Rectal smooth muscle tissue (tissue), 1 donor: ENCODE data around the gene XK.
"Not testable (repeated sequence)": the region's sequence is repeated elsewhere in the genome, so short reads cannot be mapped to it uniquely, and the experiment has no call there.

Experiments used
- H3K27ac ChIP-seq: one replicate; pipeline ENCODE4 v1.7.0; 2013; ENCODE audit warnings: low read depth, low read length, inconsistent platforms
- H3K27me3 ChIP-seq: one replicate; pipeline ENCODE4 v1.7.0; 2013; ENCODE audit warnings: low read length; ENCODE audit not compliant: control insufficient read depth, insufficient read depth
- H3K36me3 ChIP-seq: one replicate; pipeline ENCODE4 v1.7.0; 2013; ENCODE audit warnings: low read length; ENCODE audit not compliant: control insufficient read depth, insufficient read depth
- H3K4me1 ChIP-seq: one replicate; pipeline ENCODE4 v1.7.0; 2013; ENCODE audit warnings: low read length; ENCODE audit not compliant: control insufficient read depth, insufficient read depth
- H3K4me3 ChIP-seq: one replicate; pipeline ENCODE4 v1.7.0; 2013; ENCODE audit warnings: low read length
- H3K9ac ChIP-seq: one replicate; pipeline ENCODE4 v1.7.0; 2013; ENCODE audit warnings: low read length

Gene XK, protein sequence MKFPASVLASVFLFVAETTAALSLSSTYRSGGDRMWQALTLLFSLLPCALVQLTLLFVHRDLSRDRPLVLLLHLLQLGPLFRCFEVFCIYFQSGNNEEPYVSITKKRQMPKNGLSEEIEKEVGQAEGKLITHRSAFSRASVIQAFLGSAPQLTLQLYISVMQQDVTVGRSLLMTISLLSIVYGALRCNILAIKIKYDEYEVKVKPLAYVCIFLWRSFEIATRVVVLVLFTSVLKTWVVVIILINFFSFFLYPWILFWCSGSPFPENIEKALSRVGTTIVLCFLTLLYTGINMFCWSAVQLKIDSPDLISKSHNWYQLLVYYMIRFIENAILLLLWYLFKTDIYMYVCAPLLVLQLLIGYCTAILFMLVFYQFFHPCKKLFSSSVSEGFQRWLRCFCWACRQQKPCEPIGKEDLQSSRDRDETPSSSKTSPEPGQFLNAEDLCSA

DNA sequence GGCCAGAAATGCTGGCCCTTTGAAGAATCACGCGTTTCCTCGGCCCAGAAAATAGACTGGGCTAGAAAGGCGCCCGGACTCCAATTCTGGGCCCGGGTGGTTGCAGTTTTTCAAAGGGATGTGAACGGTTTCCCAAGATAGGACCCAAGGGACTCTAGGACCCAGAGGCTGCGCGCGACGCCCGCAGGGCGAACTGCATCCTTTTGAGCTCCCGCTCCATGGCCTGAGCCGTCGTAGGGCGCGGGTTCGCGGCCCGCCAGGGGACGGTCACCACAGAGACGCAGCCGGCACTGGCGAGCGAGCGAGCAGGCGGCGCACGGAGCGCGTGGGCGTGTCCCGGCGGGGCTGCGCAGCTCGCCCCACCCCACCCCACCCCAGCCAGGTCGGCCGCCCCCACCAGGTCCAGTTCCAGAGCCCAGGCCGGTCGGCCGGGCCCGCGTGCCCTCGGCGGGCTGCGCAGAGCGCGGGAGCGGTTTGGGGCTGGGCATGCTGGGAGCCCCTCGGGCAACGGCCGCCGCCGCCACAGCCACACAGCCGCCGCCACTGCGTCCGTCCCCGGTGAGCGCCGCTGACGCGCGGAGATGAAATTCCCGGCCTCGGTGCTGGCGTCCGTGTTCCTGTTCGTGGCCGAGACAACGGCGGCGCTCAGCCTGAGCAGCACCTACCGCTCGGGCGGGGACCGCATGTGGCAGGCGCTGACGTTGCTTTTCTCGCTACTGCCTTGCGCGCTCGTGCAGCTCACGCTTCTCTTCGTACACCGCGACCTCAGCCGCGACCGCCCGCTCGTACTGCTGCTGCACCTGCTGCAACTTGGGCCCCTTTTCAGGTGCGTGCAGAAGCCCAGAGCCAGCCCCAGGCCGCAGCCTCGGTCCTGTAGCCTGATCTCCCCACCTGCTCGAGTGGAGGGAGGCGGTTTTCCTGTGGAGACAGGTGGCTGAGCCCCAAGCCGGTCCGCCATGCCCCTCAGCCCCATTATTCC lies at the start of gene XK:
TSS of gene XK (plus strand) at position 411 of the 979 bp plus-strand sequence. CDS start at position 582, 171 bp downstream.
- Histone ChIP-seq H3K4me3 (peak within 1 kb of the TSS; percentile 54), H3K36me3 (no peaks in the 10 kb centered on the region), H3K4me1 (no peaks in the 10 kb centered on the region), H3K9ac (peak within 1 kb of the TSS; percentile 72), H3K27ac (peak within 1 kb of the TSS; percentile 90), H3K27me3 (no peaks in the 10 kb centered on the region)

DNA sequence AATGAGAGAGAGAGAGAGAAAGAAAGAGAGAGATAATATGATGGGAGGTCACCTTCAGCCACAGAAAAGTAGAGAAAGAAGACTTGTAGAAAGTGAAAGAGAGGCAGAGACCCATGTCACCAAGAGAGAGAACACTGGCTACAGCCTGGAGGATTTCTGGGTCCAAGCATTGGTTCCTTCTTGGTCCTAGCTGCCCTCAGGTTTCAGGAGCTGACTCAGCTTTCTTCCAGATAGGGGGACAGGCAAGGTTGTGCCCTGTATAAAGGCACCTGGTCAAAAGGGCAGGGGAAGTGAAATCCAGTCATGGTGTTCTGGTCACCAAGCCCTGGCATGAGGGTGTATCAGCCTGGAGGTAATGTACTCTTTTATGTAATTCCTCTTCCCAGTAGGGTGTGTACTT lies 47.5 kb upstream of the XK start:
- no peak overlapping the region for H3K27ac ChIP-seq
- no peak overlapping the region for H3K4me3 ChIP-seq
- H3K27me3 ChIP-seq: no peaks in the 10 kb centered on the region
- H3K9ac ChIP-seq: no peak overlapping the region
- H3K4me1 ChIP-seq: no peaks in the 10 kb centered on the region
- no peaks in the 10 kb centered on the region for H3K36me3 ChIP-seq

DNA sequence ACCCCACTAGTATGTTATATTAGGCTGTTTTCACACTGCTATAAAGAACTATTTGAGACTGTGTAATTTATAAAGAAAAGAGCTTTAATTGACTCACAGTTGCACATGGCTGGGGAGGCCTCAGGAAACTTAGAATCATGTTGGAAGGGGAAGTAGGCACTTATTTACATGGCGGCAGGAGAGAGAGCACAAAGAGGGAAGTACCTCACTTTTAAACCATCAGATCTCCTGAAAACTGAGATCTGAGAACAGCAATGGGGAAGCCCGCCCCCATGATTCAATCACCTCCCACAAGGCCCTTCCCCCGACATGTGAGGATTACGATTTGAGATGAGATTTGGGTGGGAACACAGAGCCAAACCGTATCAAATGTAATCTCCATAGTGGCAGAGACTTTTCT lies 45.4 kb upstream of the XK start:
- Histone ChIP-seq H3K4me3 (no peak overlapping the region), H3K9ac (no peak overlapping the region), H3K4me1 (no peaks in the 10 kb centered on the region), H3K27ac (no peak overlapping the region), H3K27me3 (no peaks in the 10 kb centered on the region), H3K36me3 (no peaks in the 10 kb centered on the region)

DNA sequence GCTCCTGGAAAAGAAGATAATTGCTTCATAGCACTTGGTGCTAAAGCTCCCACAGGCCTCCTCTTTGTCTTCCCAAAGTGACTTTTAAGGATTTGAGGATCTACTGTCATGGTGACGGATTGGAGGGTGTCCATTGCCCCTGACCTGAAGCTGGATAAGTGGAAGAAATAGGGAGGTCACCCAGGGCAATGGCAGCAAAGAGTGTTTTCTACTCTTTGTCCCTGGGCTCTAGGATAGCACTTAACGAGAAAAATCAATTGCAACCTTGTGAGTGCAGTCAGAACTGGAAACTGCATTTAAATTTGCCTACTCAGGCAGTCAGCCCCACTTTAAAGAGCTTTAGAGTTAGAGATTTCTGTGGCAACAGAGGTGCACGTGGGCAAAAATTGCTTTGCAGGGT lies 43.7 kb upstream of the XK start:
- H3K4me1 ChIP-seq: no peaks in the 10 kb centered on the region
- no peak overlapping the region for H3K9ac ChIP-seq
- no peaks in the 10 kb centered on the region for H3K36me3 ChIP-seq
- H3K27ac ChIP-seq: no peak overlapping the region
- H3K27me3 ChIP-seq: no peaks in the 10 kb centered on the region
- no peak overlapping the region for H3K4me3 ChIP-seq

DNA sequence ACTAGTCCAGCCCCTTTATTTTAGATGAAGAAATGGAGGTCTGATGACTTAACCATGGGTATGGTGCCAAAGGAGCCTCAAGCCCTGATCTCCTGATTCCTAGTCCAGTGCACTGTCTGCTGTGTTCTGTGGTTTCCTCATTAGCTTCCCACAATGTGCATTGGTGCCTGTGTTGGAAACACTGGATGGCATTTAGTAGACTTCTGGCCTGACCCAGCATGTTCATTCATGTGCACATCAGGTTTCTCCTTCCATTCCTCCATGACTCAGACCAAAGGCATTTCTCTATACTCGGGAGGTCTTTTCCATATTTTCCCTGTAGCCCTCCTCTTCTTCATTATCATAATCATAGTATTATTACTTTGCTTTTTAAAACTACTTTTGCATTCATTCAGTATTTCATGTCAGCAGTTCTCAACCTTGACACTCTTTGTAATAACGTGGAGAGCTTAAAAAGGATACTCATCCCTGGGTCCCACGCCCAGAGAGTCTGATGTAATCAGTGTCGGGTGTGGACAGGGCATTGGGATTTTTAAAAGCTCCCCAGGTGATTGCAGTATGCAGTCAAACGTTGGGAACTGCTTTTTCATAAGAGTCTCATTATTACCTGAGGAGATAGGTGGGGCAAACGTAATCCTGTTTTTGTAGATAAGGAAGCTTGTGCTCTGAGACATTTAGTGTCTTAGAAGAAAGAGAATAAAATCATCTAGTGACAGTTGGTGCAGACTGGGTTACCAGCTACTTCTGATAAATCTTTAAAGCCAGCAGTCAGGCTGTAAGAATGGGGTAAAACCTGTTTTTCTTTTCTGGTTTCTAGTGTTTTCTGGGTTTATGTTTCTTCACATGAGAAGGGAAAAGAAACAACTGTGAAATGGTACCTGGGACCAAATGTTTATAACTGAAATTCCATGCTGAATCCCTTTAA lies 40.9 kb upstream of the XK start:
- H3K36me3 ChIP-seq: no peaks in the 10 kb centered on the region
- no peaks in the 10 kb centered on the region for H3K4me1 ChIP-seq
- no peaks in the 10 kb centered on the region for H3K27me3 ChIP-seq
- no peak overlapping the region for H3K9ac ChIP-seq
- H3K27ac ChIP-seq: no peak overlapping the region
- H3K4me3 ChIP-seq: no peak overlapping the region

DNA sequence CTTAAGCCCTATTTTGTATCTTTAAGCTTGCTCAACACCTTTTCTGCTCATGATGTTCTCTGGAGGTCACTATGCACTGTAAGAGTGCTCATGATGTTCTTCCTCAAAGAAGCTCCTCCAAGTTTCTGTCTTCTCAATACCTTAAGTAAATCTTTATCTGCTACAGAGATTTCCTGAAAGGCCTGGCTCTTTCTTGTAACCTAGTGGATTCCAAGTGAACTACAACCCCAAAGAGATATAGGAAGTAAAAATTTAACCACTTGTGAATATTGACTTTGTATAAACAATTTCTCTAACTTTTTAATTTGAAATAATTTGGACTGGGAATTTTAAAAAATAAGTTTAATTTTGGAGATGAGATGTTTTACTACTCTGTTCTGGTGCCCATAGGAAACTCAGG lies 39.3 kb upstream of the XK start:
- Histone ChIP-seq H3K36me3 (no peaks in the 10 kb centered on the region), H3K27ac (no peak overlapping the region), H3K9ac (no peak overlapping the region), H3K27me3 (no peaks in the 10 kb centered on the region), H3K4me1 (no peaks in the 10 kb centered on the region), H3K4me3 (no peak overlapping the region)

DNA sequence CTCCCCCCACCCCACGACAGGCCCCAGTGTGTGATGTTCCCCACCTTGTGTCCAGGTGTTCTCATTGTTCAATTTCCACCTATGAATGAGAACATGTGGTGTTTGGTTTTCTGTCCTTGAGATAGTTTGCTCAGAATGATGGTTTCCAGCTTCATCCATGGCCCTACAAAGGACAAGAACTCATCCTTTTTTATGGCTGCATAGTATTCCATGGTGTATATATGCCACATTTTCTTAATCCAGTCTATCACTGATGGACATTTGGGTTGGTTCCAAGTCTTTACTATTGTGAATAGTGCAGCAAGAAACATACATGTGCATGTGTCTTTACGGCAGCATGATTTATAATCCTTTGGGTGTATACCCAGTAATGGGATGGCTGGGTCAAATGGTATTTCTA lies 34.7 kb upstream of the XK start:
- not testable (repeated sequence) for H3K4me3 ChIP-seq, H3K9ac ChIP-seq, H3K36me3 ChIP-seq, H3K27ac ChIP-seq, H3K27me3 ChIP-seq, H3K4me1 ChIP-seq

DNA sequence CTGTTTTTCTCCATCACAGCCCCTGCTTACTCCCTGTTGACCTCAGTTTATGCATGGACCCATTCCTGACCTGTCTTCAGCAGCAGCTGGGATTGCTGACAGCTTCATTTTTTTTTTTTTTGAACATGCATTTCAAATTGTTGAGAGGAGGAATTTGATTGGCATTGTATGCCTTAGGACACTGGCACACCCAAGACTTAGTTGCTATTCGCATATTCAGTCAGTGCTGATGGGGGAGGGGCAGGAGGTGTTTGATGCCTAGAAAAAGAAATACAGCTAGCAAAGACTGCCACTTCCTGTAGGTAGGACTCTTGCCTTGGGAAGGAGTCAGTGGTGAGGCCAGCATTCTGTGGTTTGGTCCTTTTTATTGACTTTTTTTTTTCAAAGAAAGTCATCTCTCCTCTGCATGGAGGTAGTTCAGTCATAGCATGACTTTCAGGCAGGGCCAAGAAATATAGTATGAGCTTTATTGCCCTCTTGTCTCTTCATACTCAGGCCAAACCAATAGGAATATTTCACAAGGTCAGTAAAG lies 33.6 kb upstream of the XK start:
- Histone ChIP-seq H3K9ac (no peak overlapping the region), H3K27me3 (peaks cover 2% of the 10 kb centered on the region), H3K4me3 (no peak overlapping the region), H3K27ac (no peak overlapping the region), H3K4me1 (no peaks in the 10 kb centered on the region), H3K36me3 (no peaks in the 10 kb centered on the region)

DNA sequence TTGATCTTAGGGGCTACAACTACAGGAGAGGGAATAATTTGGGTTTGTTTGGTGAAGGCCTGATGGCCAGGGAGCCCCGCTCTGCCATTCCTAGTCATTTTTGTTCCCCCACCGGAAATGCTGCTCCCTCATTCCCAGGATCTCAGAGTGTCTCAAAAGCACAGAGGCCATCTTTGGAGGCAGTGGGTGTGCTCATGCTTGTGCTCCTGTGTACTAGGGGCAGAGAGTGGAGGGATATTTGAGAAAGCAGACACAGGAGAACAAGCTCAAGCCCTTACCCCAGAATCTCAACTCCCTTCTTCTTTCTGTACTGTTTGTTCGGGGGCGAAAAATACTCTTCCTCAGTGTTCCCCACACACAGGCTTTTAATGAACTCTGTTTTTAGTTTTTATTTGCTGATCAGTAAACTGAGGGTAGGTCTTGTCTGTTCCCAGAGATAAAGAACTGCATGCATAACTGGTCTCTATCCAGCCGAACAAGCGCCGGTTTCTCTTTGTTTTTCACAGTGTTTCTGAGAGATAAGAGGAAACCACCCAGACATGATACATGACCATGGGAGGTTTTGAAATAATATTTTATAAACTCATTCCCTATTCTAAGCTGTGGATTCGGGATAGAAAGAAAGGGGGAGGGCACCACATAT lies 32.9 kb upstream of the XK start:
- H3K27ac ChIP-seq: no peak overlapping the region
- H3K27me3 ChIP-seq: peaks cover 2% of the 10 kb centered on the region
- H3K4me1 ChIP-seq: no peaks in the 10 kb centered on the region
- H3K4me3 ChIP-seq: no peak overlapping the region
- no peak overlapping the region for H3K9ac ChIP-seq
- no peaks in the 10 kb centered on the region for H3K36me3 ChIP-seq

DNA sequence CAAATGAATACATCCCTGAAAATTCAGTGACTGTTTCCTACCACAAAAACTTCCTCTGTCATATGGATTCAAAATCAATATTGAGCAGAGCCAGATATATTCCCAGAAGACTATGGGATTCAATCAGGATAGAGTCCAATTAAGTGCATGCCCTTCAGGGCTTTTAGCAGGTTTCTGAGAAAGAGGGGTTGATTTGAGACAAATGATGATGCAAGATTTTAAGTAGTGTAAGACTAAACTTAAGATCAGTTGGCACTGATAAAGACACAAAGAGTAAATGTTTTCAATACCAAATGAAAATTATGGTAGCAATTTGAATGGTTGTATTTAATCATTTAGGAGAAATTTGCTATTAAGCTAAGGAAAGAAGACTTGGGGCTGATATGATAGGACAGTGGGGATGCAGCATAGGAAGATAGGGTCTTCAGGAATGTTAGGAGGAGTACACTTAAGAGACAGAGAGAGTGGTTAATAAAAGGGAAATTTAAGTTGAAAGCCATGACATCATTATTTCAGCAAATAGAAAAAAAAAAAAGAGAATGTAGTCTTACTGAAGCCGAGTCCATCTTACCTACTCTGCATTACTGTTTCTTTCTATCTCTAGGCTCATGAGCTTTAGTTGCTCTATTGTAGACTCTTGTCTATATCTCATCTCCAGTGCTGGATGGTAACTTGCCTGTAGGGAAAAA lies 32.0 kb upstream of the XK start:
- no peaks in the 10 kb centered on the region for H3K4me1 ChIP-seq
- no peak overlapping the region for H3K9ac ChIP-seq
- no peaks in the 10 kb centered on the region for H3K36me3 ChIP-seq
- no peak overlapping the region for H3K4me3 ChIP-seq
- H3K27me3 ChIP-seq: peaks cover 2% of the 10 kb centered on the region
- no peak overlapping the region for H3K27ac ChIP-seq
